NCI-H1436 (cell line): ENCODE measurements around the gene ARRDC3.
A peak's percentile ranks its signal among the peaks of the same experiment; 100 is the strongest.
"Not testable (repeated sequence)": the region's sequence is repeated elsewhere in the genome, so short reads cannot be mapped to it uniquely, and the experiment has no call there.

Experiments used
- DNase-seq: peaks from one replicate; lab custom pipeline; 2025; lab: John Stamatoyannopoulos, UW

The ARRDC3 gene

GRCh38 chr5:91383027-91383955, at the start of gene ARRDC3:
TSS of gene ARRDC3 (minus strand) at chr5:91383317. CDS start at chr5:91383092, 225 bp downstream.
- DNase-seq, result peak; percentile 94

- no peak for DNase-seq
Measured at GRCh38 chr5:91430949-91431348, 47.8 kb upstream of the ARRDC3 start.

GRCh38 chr5:91424638-91425436, 41.7 kb upstream of the ARRDC3 start:
- DNase-seq, result peak; percentile 26

DNA sequence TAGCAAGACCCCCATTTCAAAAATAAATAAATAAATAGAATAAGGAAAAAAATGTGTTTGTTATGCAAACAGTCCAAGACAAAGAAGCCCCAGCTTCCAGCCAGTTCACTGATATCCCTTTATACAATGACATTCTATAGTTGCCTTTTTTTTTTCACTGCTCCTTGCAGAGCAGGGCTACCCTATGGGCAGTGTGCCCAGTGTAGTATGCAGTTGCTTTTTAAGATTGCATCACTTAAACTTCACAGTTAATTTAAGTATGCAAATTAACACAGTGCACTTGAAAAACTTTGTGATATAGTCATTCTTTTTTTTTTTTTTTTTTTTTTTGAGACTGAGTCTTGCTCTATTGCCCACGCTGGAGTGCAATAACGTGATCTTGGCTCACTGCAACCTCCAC, 40.8 kb upstream of the ARRDC3 start:
- DNase-seq, result no peak

- no peak for DNase-seq
Measured at GRCh38 chr5:91420879-91421278, 37.8 kb upstream of the ARRDC3 start.

DNA sequence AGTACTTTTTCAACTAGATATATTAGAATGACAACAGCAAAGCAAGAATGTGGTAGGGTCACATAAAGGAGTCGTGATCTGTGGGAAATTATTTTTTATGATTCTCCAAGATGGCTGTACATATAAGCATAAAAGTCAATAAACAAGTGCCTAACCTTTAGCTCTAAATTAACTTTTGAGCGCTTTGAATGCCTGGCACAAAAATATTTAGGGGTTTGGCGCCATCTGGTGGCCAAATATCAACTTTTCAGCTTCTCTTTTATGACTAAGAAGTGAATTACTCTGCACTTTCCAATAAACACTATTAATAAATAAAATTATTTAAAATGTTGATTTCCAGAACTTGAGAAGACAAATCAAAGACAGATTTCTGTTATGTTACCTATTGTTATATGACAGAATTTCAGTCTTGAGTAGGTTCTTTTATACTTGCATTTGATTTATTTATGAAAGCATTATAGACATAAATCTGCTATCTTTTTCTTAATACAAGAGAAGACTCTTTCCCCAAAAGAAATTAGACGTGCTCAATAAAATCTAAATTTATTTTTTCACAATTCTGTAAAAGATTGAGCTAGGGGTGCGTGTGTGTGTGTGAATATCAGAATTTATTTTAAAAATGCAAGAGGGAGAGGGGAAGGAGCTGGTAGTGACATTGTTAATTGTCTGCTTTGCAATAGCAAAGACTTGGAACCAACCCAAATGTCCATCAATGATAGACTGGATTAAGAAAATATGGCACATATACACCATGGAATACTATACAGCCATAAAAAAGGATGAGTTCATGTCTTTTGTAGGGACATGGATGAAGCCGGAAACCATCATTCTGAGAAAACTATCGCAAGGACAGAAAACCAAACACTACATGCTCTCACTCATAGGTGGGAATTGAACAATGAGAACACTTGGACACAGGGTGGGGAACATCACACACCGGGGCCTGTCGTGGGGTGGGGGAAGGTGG, 36.7 kb upstream of the ARRDC3 start:
- peak; percentile 45 for DNase-seq

DNA sequence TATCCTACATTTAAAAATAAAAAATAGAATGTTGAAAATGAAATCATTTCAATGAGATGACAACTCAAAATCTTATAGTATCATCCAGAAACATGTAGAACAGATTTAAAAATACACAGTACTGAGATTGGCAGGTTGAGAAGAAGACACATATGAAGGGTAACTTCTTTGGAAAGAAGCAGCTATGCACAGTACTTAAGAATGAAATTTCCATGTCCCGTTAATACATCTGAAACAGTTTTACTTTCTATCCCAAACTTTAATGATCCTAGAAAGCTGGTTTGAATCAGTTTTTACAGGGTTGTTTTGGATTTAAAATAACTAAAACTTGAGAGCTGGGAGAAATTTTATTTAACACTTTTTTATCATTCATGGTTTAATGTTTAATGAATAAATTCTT, 36.0 kb upstream of the ARRDC3 start:
- no peak for DNase-seq

- DNase-seq, result no peak
Measured at GRCh38 chr5:91418158-91418557, 35.0 kb upstream of the ARRDC3 start.

- DNase-seq, result no peak
Measured at GRCh38 chr5:91417219-91417618, 34.1 kb upstream of the ARRDC3 start.

- no peak for DNase-seq
Measured at GRCh38 chr5:91416491-91416890, 33.4 kb upstream of the ARRDC3 start.

- DNase-seq, result no peak
Measured at GRCh38 chr5:91409304-91409703, 26.2 kb upstream of the ARRDC3 start.

DNA sequence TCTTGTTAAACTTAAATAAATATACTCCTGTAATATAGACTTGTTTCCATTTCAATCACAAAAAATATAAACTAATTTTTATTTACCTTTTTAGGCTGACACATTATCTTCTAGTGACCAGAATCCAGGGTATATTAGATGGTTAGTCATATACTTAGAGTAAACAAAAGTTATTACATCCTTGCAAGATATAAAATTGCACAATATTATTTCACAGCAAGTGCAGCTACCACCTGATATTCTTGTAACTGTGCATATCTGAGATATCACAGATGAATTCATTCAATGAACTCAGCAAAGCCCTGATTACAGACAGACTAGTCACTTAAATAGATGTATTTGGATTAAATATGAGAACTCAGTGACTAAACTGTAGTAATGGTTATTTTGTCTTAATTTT, 25.6 kb upstream of the ARRDC3 start:
- no peak for DNase-seq

- no peak for DNase-seq
Measured at GRCh38 chr5:91407204-91407603, 24.1 kb upstream of the ARRDC3 start.

GRCh38 chr5:91403438-91403837, 20.3 kb upstream of the ARRDC3 start:
- DNase-seq, result no peak

- DNase-seq, result no peak
Measured at GRCh38 chr5:91401175-91401574, 18.1 kb upstream of the ARRDC3 start.

DNA sequence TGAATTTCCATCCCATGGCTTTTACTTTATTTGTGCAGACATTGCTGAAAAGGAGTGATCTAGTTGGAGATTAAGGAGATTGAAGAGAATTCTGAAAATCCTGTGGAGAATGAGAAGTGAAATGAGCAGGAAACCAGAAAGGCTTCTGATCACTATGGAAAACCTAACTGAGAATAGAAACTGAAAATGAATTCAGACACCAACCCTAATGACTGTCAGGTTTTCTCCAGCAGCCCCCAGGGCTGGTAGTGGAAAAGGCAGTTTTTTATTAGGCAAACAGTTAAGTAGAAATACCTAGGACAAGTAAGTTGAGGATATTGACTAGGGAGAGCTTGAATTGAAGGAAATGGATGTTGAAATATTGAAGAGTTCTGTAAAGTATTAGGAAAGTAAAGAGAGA, 14.7 kb upstream of the ARRDC3 start:
- DNase-seq, result no peak

DNA sequence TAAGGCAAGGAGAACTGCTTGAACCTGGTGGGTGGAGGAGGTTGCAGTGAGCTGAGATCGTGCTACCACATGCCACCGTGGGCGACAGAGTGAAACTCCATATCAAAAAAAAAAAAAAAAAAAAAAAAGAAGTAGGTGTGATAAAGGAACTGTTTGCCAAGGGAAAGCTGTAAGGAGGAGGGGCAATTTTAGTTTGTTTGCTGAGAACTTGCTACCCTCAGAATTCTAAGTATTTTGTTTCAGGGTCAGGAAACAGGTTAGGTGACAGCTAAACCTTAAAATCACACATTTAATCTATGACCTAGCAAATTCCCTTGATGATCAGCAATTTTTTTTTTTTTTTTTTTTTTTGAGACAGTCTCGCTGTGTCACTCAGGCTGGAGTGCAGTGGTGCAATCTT, 7.2 kb upstream of the ARRDC3 start:
- DNase-seq, result no peak

- not testable (repeated sequence) for DNase-seq
Measured at GRCh38 chr5:91389555-91389954, 6.4 kb upstream of the ARRDC3 start.

GRCh38 chr5:91388362-91388761, 5.2 kb upstream of the ARRDC3 start:
- DNase-seq, result no peak

DNA sequence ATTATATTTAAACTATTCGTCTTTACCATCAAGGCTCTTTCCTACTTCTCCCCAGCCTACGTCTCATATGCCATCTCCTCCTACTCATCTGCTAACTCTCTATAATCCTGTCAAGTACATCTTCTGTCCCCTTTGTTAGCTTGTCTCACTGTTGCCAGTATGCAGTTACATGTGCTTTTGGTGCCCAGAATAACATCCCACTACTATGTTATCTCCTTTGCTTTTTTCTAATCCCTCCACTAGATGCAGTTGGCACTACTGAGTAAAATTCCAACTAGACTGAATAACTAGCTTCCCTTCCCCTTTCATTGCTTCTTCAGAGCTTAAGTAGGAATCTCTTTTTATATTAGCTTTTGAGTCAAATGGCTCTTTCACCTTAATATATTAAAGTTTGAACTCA, 3.0 kb upstream of the ARRDC3 start:
- DNase-seq, result no peak

GRCh38 chr5:91385596-91385995, 2.5 kb upstream of the ARRDC3 start:
- DNase-seq, result not testable (repeated sequence)
